ENCODE results near the gene ZNF678. TPM values are rescaled to one million over a fixed set of nuclear protein-coding genes. Genes with fewer than 3 reads are reported as not detected.

The ZNF678 gene
- total and polyA plus RNA-seq, 9 of the 15 experiments (the other 6 are each of a cell fraction or from before 2014, with no cell fraction given): 3.0 to 16.8 (median 8.0) TPM

DNA sequence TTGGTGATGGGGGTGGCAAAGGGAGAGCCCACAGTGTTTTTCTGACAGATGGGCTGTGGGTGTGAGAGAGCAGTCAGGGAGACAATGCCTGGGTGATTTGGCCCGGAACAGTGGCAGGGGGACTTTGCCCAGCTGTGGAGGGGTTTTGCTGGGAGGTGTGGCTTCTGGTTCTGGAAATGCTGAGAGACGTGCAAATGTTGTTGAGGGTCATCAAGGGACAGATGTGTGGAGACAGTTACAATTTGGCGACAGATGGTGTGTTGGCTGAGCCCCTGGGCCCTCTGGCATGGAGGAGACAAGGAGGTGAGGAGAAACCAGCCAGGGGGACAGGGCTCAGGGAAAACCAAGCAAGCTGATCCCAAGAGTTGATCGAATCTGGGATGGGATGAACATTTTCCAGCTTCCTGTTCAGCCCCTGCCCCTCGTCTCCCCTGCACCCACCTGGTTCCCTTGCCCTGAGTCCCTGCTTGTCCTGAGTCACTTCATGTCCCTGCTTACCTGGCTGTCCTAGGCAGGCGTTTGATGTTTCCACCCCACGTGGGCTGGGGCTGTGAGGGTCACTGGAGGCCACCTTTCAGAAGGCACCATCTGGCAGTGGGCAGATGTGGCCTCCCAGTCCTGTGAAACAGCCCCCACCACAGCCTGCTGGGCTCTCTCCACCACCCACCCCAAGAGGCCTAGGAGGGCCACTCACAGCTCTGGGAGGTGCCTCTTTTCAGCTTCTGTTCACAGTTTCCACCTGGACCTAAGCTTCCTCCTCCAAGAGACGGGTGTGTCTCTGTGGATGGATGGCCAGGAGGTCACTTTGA lies 15.8 kb upstream of the ZNF678 start:
- DNase-seq (ENCODE audit: extremely low read depth in 1 of 4, low spot score in 3 of 4) (no peak), ATAC-seq (no peak), FAIRE-seq (no peak)
- no peak overlapping the region for H3K4me2 ChIP-seq (ENCODE audit: insufficient read depth, low read length)
- no peak overlapping the region for H2AFZ ChIP-seq (ENCODE audit: low read depth, low read length)
- H3K9me3 ChIP-seq (replicated peaks; ENCODE audit: control insufficient read depth, insufficient read depth, low read depth, low read length): peaks cover 2% of the 10 kb centered on the region
- POLR2A ChIA-PET: interaction anchor here (0.6 kb wide), 1 partner anchor 507 kb away, joined by 3 read pairs; no protein-coding TSS in a partner anchor
- no peak overlapping the region for H3K9ac ChIP-seq (ENCODE audit: insufficient read depth in 1 of 2, low read depth in 2 of 2, low read length in 2 of 2)
- H3K79me2 ChIP-seq (ENCODE audit: control insufficient read depth, insufficient read depth, low read length): no peaks in the 10 kb centered on the region
- intact Hi-C loops (cut with micrococcal nuclease) (no loop called here), in situ Hi-C loops (cut with MboI) (no loop called here)
- H3K4me1 ChIP-seq (replicated peaks in 1 of 2; ENCODE audit: control insufficient read depth in 2 of 2, insufficient read depth in 2 of 2, low read length in 2 of 2): 0 out of 5 replicates have a peak, but pooled peaks cover 0 to 2% of the 10 kb centered on the region in 2 experiments
- CTCF ChIA-PET (ENCODE audit: low intra/inter-chr PET ratio): no interaction called here
- H3K36me3 ChIP-seq (ENCODE audit: control insufficient read depth, insufficient read depth, low read length): no peaks in the 10 kb centered on the region
- no peak overlapping the region for H3K27ac ChIP-seq (ENCODE audit: extremely low read depth, low read depth, low read length)
- no peak overlapping the region for H3K4me3 ChIP-seq
- WGBS (ENCODE audit: insufficient coverage, low coverage, missing lambda C conversion rate): under 1% methylated on average over 8 of the region's 8 CpGs
- TF ChIP-seq CREB5 (CRISPR knock-in tag; IDR thresholded peaks at IDR 0.05): no peak
- no peaks in the 10 kb centered on the region for H3K9me1 ChIP-seq (ENCODE audit: control insufficient read depth, insufficient read depth, low read length)
- no peaks in the 10 kb centered on the region for H4K20me1 ChIP-seq (replicated peaks; ENCODE audit: control insufficient read depth, insufficient read depth, low read length)
- H3K27me3 ChIP-seq (ENCODE audit: control insufficient read depth in 2 of 2, insufficient read depth in 2 of 2, low read length in 2 of 2): no peaks in the 10 kb centered on the region
- BruUV-seq (replicated peaks): no TSS peak

DNA sequence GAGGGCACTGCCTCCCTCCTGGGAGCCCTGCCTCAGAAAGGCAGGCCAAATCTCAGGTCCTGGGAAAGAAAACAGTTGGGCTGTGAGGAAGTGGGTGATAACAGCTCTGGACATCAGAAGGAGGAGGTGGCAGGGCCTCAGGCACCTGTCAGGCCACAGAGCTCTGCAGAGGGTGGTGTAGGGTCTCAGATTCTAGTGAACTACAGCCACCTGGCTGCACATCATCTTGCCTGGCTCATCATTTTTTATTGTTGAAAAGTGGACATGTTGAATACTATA lies 15.3 kb upstream of the ZNF678 start:
- no peaks in the 10 kb centered on the region for H3K9me1 ChIP-seq (ENCODE audit: control insufficient read depth, insufficient read depth, low read length)
- H3K79me2 ChIP-seq (ENCODE audit: control insufficient read depth, insufficient read depth, low read length): no peaks in the 10 kb centered on the region
- intact Hi-C loops (cut with micrococcal nuclease) (no loop called here), in situ Hi-C loops (cut with MboI) (no loop called here)
- H3K4me2 ChIP-seq (ENCODE audit: insufficient read depth, low read length): no peak overlapping the region
- no TSS peak for BruUV-seq (replicated peaks)
- H2AFZ ChIP-seq (ENCODE audit: low read depth, low read length): no peak overlapping the region
- H3K4me3 ChIP-seq: no peak overlapping the region
- ATAC-seq (no peak), DNase-seq (ENCODE audit: extremely low read depth in 1 of 4, low spot score in 3 of 4) (no peak), FAIRE-seq (no peak)
- H3K36me3 ChIP-seq (ENCODE audit: control insufficient read depth, insufficient read depth, low read length): no peaks in the 10 kb centered on the region
- H3K9me3 ChIP-seq (replicated peaks; ENCODE audit: control insufficient read depth, insufficient read depth, low read depth, low read length): peaks cover 3% of the 10 kb centered on the region; the same call in 1 of the 2 replicates
- TF ChIP-seq ZNF134 (CRISPR knock-in tag; conservative IDR thresholded peaks at IDR 0.05): no peak
- no peak for TF ChIP-seq ZNF561 (CRISPR knock-in tag; conservative IDR thresholded peaks at IDR 0.05)
- TF ChIP-seq PTBP1 (IDR thresholded peaks at IDR 0.05; ENCODE audit: low read depth, low read length): no peak
- no peak for TF ChIP-seq SNRNP70 (optimal IDR thresholded peaks at IDR 0.05; ENCODE audit: low read depth, low read length)
- TF ChIP-seq HMGXB4 (CRISPR knock-in tag; IDR thresholded peaks at IDR 0.05): no peak
- TF ChIP-seq CCAR2 (IDR thresholded peaks at IDR 0.05; ENCODE audit: low read depth, low read length): no peak
- TF ChIP-seq RAD21 (CRISPR knock-in tag; conservative IDR thresholded peaks at IDR 0.05 in 1 of 2, IDR thresholded peaks at IDR 0.05 in 1 of 2): no peak
- TF ChIP-seq, protein P1, sequence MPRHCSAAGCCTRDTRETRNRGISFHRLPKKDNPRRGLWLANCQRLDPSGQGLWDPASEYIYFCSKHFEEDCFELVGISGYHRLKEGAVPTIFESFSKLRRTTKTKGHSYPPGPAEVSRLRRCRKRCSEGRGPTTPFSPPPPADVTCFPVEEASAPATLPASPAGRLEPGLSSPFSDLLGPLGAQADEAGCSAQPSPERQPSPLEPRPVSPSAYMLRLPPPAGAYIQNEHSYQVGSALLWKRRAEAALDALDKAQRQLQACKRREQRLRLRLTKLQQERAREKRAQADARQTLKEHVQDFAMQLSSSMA (CRISPR knock-in tag; IDR thresholded peaks at IDR 0.05): no peak
- no peak for TF ChIP-seq DEAF1 (CRISPR knock-in tag; IDR thresholded peaks at IDR 0.05)
- H3K27me3 ChIP-seq (ENCODE audit: control insufficient read depth in 2 of 2, insufficient read depth in 2 of 2, low read length in 2 of 2): no peaks in the 10 kb centered on the region
- H3K4me1 ChIP-seq (replicated peaks in 1 of 2; ENCODE audit: control insufficient read depth in 2 of 2, insufficient read depth in 2 of 2, low read length in 2 of 2): no peaks in the 10 kb centered on the region
- H3K9ac ChIP-seq (ENCODE audit: insufficient read depth in 1 of 2, low read depth in 2 of 2, low read length in 2 of 2): no peak overlapping the region
- ChIA-PET CTCF (ENCODE audit: low intra/inter-chr PET ratio) (no interaction called here), POLR2A (interaction anchor here (0.6 kb wide), 1 partner anchor 506 kb away, joined by 3 read pairs; no protein-coding TSS in a partner anchor)
- no peak overlapping the region for H3K27ac ChIP-seq (ENCODE audit: extremely low read depth, low read depth, low read length)
- no peaks in the 10 kb centered on the region for H4K20me1 ChIP-seq (replicated peaks; ENCODE audit: control insufficient read depth, insufficient read depth, low read length)

Data from K562 (cell line).